OCI-LY7 (cell line): ENCODE data around the gene CFH.

Experiments used
- EZH2phosphoT487 ChIP-seq: fragments of 200-600 bp; sonication (generic); IDR thresholded peaks from 2 replicates; pipeline ENCODE4 v1.6.1; 2018; ENCODE audit warnings: low read depth, borderline replicate concordance, mild to moderate bottlenecking, mixed run types, antibody characterized with exemption, low read length, moderate library complexity, mixed read lengths
- TF ChIP-seq, protein P1 (sequence below): fragments of 200-600 bp; sonication (generic); conservative IDR thresholded peaks from 2 replicates; pipeline ENCODE4 v1.5.1; 2014; ENCODE audit warnings: mild to moderate bottlenecking, antibody characterized with exemption, low read length, moderate library complexity, mixed read lengths

- TF ChIP-seq, protein P1, sequence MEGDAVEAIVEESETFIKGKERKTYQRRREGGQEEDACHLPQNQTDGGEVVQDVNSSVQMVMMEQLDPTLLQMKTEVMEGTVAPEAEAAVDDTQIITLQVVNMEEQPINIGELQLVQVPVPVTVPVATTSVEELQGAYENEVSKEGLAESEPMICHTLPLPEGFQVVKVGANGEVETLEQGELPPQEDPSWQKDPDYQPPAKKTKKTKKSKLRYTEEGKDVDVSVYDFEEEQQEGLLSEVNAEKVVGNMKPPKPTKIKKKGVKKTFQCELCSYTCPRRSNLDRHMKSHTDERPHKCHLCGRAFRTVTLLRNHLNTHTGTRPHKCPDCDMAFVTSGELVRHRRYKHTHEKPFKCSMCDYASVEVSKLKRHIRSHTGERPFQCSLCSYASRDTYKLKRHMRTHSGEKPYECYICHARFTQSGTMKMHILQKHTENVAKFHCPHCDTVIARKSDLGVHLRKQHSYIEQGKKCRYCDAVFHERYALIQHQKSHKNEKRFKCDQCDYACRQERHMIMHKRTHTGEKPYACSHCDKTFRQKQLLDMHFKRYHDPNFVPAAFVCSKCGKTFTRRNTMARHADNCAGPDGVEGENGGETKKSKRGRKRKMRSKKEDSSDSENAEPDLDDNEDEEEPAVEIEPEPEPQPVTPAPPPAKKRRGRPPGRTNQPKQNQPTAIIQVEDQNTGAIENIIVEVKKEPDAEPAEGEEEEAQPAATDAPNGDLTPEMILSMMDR = no peak
- no peak for TF ChIP-seq EZH2phosphoT487
Observed at GRCh38 chr1:196651637-196652215, at the start of gene CFH.
